B cell (primary cell): ENCODE results near the gene CTNNA2. TPM values are rescaled to one million over a fixed set of nuclear protein-coding genes. Genes with fewer than 3 reads are reported as not detected.

Experiments
- ATAC-seq: fragments of 200-7000 bp; cut with Tn5 transposase; one replicate; pipeline ENCODE4 v1.10.0; 2021; ENCODE audit warnings: low read depth, mild to moderate bottlenecking, moderate number of reproducible peaks, moderate library complexity
- CTCF ChIA-PET: fragments of 350-600 bp; sonication (Branson Sonifier 250); formaldehyde crosslinking; loops from one replicate; lab custom pipeline; 2021; ENCODE audit warnings: antibody characterized with exemption, inconsistent platforms; lab: Charles Lee
- POLR2A ChIA-PET: fragments of 350-600 bp; sonication (Branson Sonifier 250); formaldehyde crosslinking; loops from one replicate; lab custom pipeline; 2021; ENCODE audit warnings: antibody characterized with exemption; lab: Charles Lee
- DNase-seq: peaks from one replicate; pipeline ENCODE4 v3.0.0; 2013
- H2AFZ ChIP-seq: 2 replicates; pipeline ENCODE4 v1.6.1; 2012; ENCODE audit warnings: mild to moderate bottlenecking, low read depth, low read length; ENCODE audit not compliant: insufficient read depth, poor library complexity, severe bottlenecking
- H3K27ac ChIP-seq, 2 donors: 1 replicate in 1 of 2; 2 replicates in 1 of 2; pipeline ENCODE4 v1.5.1; 2012 to 2013; ENCODE audit warnings: low read length in 2 of 2, mild to moderate bottlenecking in 2 of 2, moderate library complexity in 1 of 2
- H3K27me3 ChIP-seq, 4 experiments: fragments of 200-600 bp in 1 of 4; sonication (generic) in 1 of 4; replicated peaks in 1 of 4; 1 replicate in 2 of 4; 2 replicates in 2 of 4; pipeline versions ENCODE4 v1.6.1 to v1.7.0; 2013 to 2016; ENCODE audit warnings: low read length in 3 of 4, mild to moderate bottlenecking in 2 of 4, mixed read lengths in 1 of 4, moderate library complexity in 1 of 4; ENCODE audit not compliant: insufficient read depth in 4 of 4, control insufficient read depth in 3 of 4; ENCODE audit errors: control extremely low read depth in 1 of 4
- H3K36me3 ChIP-seq, 2 experiments: replicated peaks in 1 of 2; 1 replicate in 1 of 2; 2 replicates in 1 of 2; pipeline versions ENCODE4 v1.6.1 to v1.7.1; 2013; ENCODE audit warnings: low read length in 1 of 2; ENCODE audit not compliant: insufficient read depth in 2 of 2, control insufficient read depth in 1 of 2; ENCODE audit errors: control extremely low read depth in 1 of 2, extremely low read depth in 1 of 2
- H3K4me1 ChIP-seq, 2 donors: fragments of 200-600 bp in 1 of 2; sonication (generic) in 1 of 2; 1 replicate in 1 of 2; 2 replicates in 1 of 2; pipeline versions ENCODE4 v1.5.1 to v1.6.1; 2013 to 2017; ENCODE audit warnings: low read length in 2 of 2; ENCODE audit not compliant: control insufficient read depth in 2 of 2, insufficient read depth in 2 of 2
- H3K4me2 ChIP-seq: replicated peaks from 2 replicates; pipeline ENCODE3; 2012; ENCODE audit warnings: mild to moderate bottlenecking, low read depth, low read length; ENCODE audit not compliant: poor library complexity, severe bottlenecking
- H3K4me3 ChIP-seq, 5 experiments: fragments of 200-600 bp in 1 of 5; sonication (generic) in 1 of 5; 1 replicate in 3 of 5; 2 replicates in 2 of 5; pipeline versions ENCODE4 v1.5.1 to v1.7.0; 2011 to 2016; ENCODE audit warnings: low read length in 4 of 5, mild to moderate bottlenecking in 4 of 5, low read depth in 2 of 5, control low read depth in 1 of 5, moderate library complexity in 1 of 5; ENCODE audit not compliant: insufficient read depth in 1 of 5; ENCODE audit errors: control extremely low read depth in 1 of 5, extremely low read depth in 1 of 5
- H3K79me2 ChIP-seq: fragments of 200-600 bp; sonication (generic); one replicate; pipeline ENCODE4 v1.6.0; 2016; ENCODE audit warnings: low read length; ENCODE audit not compliant: control insufficient read depth, insufficient read depth
- H3K9ac ChIP-seq: fragments of 200-600 bp; sonication (generic); 2 replicates; pipeline ENCODE4 v1.6.1; 2017; ENCODE audit warnings: mild to moderate bottlenecking, low read length, moderate library complexity
- H3K9me3 ChIP-seq, 3 donors: one replicate each; pipeline versions ENCODE4 v1.6.1 to v1.7.1; 2013; ENCODE audit warnings: low read length in 2 of 3; ENCODE audit not compliant: control insufficient read depth in 2 of 3, insufficient read depth in 1 of 3; ENCODE audit errors: control extremely low read depth in 1 of 3
- H4K20me1 ChIP-seq: 2 replicates; pipeline ENCODE4 v1.6.0; 2012; ENCODE audit warnings: mild to moderate bottlenecking, low read length; ENCODE audit not compliant: insufficient read depth, control insufficient read depth, poor library complexity, severe bottlenecking
- H3K27ac Mint-ChIP-seq: one replicate; pipeline ENCODE4 v1.8.0; 2021; ENCODE audit warnings: mixed read lengths
- H3K27me3 Mint-ChIP-seq: one replicate; pipeline ENCODE4 v1.8.0; 2021; ENCODE audit warnings: mixed read lengths
- H3K4me1 Mint-ChIP-seq: one replicate; pipeline ENCODE4 v1.8.0; 2021; ENCODE audit warnings: mixed read lengths
- H3K4me3 Mint-ChIP-seq: one replicate; pipeline ENCODE4 v1.8.0; 2021; ENCODE audit warnings: mixed read lengths
- H3K9me3 Mint-ChIP-seq: one replicate; pipeline ENCODE4 v1.8.0; 2022; ENCODE audit warnings: mixed read lengths; ENCODE audit not compliant: insufficient read depth
- CTCF ChIP-seq: fragments of 200-600 bp; IDR thresholded peaks from one replicate; pipeline ENCODE4 v1.8.0; 2022; ENCODE audit warnings: antibody characterized with exemption, mild to moderate bottlenecking
- EZH2 ChIP-seq: IDR thresholded peaks from 2 replicates; pipeline ENCODE4 v1.6.1; 2012; ENCODE audit warnings: borderline replicate concordance, low read depth, mild to moderate bottlenecking, moderate library complexity, low read length; ENCODE audit not compliant: insufficient read depth, poor library complexity, severe bottlenecking
- WGBS: methylation state at CpG from one replicate; pipeline ENCODE4 v1.1.5; 2013; ENCODE audit warnings: missing lambda C conversion rate; ENCODE audit not compliant: insufficient coverage; 5-methylcytosine and 5-hydroxymethylcytosine counted together
- intact Hi-C: fragments of 100-400 bp; cut with micrococcal nuclease; formaldehyde crosslinking; loops from one replicate; pipeline ENCODE4 v1.10.0; 2022
- polyA plus RNA-seq: library from polyadenylated mRNA; depleted of rRNA; stranded (reverse); fragments of >200 nt; gene quantifications from 2 replicates; pipeline ENCODE4 v1.2.3, GENCODE V29; 2012
- total RNA-seq, 2 donors: library from RNA; stranded (reverse); fragments of 120-200 nt in 1 of 2; gene quantifications; 1 replicate in 1 of 2; 2 replicates in 1 of 2; pipeline versions ENCODE4 v1.2.3 to v1.2.4, GENCODE V29; 2013 to 2022

CTNNA2 gene
- total and polyA plus RNA-seq, 2 donors (not counting 1 experiment from before 2014, with no cell fraction given): not detected

- no peak for ATAC-seq
- 6% methylated on average over 3 of the region's 3 CpGs for WGBS
- no peaks in the 10 kb centered on the region for H4K20me1 ChIP-seq
- no peaks in the 10 kb centered on the region for H3K27me3 ChIP-seq
- no peaks in the 10 kb centered on the region for H3K4me1 Mint-ChIP-seq
- H2AFZ ChIP-seq: no peak overlapping the region
- no peaks in the 10 kb centered on the region for H3K9me3 ChIP-seq
- no peak overlapping the region for H3K4me2 ChIP-seq
- no peak overlapping the region for H3K27ac Mint-ChIP-seq
- H3K27me3 Mint-ChIP-seq: no peaks in the 10 kb centered on the region
- H3K4me3 ChIP-seq: no peak overlapping the region
- intact Hi-C loops: no loop called here
- ChIA-PET CTCF (no interaction called here), POLR2A (no interaction called here)
- no peaks in the 10 kb centered on the region for H3K79me2 ChIP-seq
- H3K9me3 Mint-ChIP-seq: no peaks in the 10 kb centered on the region
- H3K4me3 Mint-ChIP-seq: no peak overlapping the region
- no peak overlapping the region for H3K27ac ChIP-seq
- H3K36me3 ChIP-seq: no peaks in the 10 kb centered on the region
- H3K9ac ChIP-seq: no peak overlapping the region
- no peak for TF ChIP-seq CTCF
- TF ChIP-seq EZH2: no peak
- H3K4me1 ChIP-seq: no peaks in the 10 kb centered on the region
- no peak for DNase-seq
Measured at GRCh38 chr2:79993144-79993543, 480.3 kb downstream of the CTNNA2 start.

- H2AFZ ChIP-seq: no peak overlapping the region
- ChIA-PET POLR2A (no interaction called here), CTCF (no interaction called here)
- H3K79me2 ChIP-seq: no peaks in the 10 kb centered on the region
- H3K36me3 ChIP-seq: no peaks in the 10 kb centered on the region
- DNase-seq (no peak), ATAC-seq (no peak)
- no peak for TF ChIP-seq CTCF
- no peak for TF ChIP-seq EZH2
- no peaks in the 10 kb centered on the region for H3K27me3 Mint-ChIP-seq
- no peak overlapping the region for H3K27ac Mint-ChIP-seq
- no peak overlapping the region for H3K4me3 ChIP-seq
- no peaks in the 10 kb centered on the region for H3K9me3 ChIP-seq
- intact Hi-C loops: no loop called here
- no peak overlapping the region for H3K4me2 ChIP-seq
- H3K4me1 Mint-ChIP-seq: no peaks in the 10 kb centered on the region
- H3K27me3 ChIP-seq: no peaks in the 10 kb centered on the region
- no peaks in the 10 kb centered on the region for H3K4me1 ChIP-seq
- no peaks in the 10 kb centered on the region for H4K20me1 ChIP-seq
- H3K4me3 Mint-ChIP-seq: no peak overlapping the region
- H3K9ac ChIP-seq: no peak overlapping the region
- H3K9me3 Mint-ChIP-seq: no peaks in the 10 kb centered on the region
- no CpG with 5 or more reads among the region's 5 CpGs for WGBS
- H3K27ac ChIP-seq: no peak overlapping the region
Measured at GRCh38 chr2:79994161-79994560, 481.3 kb downstream of the CTNNA2 start.
